ENCODE data around the gene HSD17B11.
A peak's percentile ranks its signal among the peaks of the same experiment; 100 is the strongest.
"Not testable (repeated sequence)": the region's sequence is repeated elsewhere in the genome, so short reads cannot be mapped to it uniquely, and the experiment has no call there.

The HSD17B11 gene

DNA sequence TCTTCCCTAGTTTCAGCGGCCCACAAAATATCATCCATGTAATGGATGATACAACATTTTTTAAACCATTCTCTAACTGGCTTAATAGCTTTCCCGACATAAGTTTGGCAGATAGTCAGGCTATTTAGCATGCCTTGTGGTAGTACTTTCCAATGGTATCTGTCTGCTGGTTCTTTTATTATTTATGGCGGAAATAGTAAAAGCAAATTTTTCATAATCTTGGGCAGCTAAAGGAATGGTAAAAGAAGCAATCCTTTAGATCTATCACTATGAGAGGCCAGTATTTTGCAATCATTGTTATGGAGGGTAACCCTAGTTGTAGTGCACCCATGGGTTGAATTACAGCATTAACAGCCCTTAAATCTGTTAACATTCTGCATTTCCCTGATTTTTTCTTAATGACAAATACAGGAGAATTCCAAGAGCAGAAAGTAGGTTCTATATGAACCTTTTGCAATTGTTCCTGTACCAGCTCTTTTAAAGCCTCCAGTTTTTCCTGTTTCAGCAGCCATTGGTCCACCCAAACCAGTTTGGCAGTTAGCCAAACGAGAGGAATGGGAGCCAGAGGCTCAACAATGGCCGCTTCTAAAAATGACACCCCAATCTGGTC, 14.3 kb upstream of the HSD17B11 start:
- TF ChIP-seq, protein P1, sequence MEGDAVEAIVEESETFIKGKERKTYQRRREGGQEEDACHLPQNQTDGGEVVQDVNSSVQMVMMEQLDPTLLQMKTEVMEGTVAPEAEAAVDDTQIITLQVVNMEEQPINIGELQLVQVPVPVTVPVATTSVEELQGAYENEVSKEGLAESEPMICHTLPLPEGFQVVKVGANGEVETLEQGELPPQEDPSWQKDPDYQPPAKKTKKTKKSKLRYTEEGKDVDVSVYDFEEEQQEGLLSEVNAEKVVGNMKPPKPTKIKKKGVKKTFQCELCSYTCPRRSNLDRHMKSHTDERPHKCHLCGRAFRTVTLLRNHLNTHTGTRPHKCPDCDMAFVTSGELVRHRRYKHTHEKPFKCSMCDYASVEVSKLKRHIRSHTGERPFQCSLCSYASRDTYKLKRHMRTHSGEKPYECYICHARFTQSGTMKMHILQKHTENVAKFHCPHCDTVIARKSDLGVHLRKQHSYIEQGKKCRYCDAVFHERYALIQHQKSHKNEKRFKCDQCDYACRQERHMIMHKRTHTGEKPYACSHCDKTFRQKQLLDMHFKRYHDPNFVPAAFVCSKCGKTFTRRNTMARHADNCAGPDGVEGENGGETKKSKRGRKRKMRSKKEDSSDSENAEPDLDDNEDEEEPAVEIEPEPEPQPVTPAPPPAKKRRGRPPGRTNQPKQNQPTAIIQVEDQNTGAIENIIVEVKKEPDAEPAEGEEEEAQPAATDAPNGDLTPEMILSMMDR (conservative IDR thresholded peaks at IDR 0.05; ENCODE audit: control insufficient read depth, insufficient read depth, low read depth, low read length) = no peak
- no peak overlapping the region for H3K4me3 ChIP-seq (ENCODE audit: control insufficient read depth, low read depth, low read length)
- DNase-seq (ENCODE audit: low read depth) = no peak

DNA sequence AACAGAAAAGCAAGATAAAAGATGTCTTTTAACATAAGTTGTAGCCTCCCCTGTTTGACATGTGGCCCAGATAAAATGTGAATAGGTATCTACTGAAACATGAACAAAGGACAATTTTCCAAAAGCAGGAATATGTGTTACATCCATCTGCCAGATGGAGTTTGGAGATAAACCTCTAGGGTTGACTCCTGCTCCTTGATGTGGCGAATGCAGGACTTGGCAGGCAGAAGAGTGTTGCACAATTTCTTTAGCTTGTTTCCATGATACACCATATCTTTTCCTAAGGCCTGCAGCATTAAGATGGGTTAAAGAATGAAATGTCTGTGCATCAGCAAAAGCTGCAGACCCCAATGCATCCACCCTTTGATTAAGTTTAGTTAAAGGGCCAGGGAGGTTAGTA, 12.7 kb upstream of the HSD17B11 start:
- peak; percentile 55 for DNase-seq (ENCODE audit: low read depth)
- not testable (repeated sequence) for H3K4me3 ChIP-seq (ENCODE audit: control insufficient read depth, low read depth, low read length)

DNA sequence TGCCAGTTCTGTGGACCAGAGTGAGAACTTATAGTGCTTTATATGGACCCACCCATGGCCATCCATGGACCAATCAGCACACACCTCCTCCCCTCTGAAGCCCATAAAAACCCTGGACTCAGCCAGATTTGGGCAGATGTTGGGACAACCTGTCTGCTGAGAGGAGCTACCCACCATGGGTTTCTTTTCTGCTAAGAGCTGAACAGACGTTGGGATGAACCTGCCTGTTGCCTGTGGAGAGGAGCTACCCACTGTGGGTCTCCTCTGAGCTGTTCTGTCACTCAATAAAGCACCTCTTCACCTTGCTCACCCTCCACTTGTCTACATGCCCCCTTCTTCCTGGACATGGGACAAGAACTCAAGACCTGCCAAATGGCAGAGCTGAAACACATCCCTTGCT, 9.0 kb upstream of the HSD17B11 start:
- H3K4me3 ChIP-seq (ENCODE audit: control insufficient read depth, low read depth, low read length) = no peak overlapping the region
- TF ChIP-seq, protein P1 (conservative IDR thresholded peaks at IDR 0.05; ENCODE audit: control insufficient read depth, insufficient read depth, low read depth, low read length) = no peak
- DNase-seq (ENCODE audit: low read depth) = no peak

DNA sequence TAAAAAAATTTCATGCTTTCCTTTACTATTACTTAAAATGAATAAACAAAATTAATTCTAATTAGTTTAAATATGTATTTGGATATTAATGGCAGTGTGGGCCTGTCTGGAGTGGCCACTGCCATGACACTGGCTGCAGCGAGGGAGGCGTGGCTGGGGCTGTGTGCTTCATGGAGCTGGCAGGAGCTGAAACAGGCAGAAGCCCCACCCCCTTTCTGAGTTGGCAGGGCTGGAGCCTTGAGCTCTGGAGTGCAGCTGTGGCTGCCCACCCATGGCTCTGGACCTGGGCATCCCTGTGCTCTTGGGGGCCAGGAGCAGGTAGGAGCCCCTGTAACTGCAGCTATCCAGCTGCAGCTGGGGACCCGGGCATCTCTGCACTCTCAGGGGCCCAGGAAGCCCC, 8.2 kb upstream of the HSD17B11 start:
- H3K4me3 ChIP-seq (ENCODE audit: control insufficient read depth, low read depth, low read length) = no peak overlapping the region
- TF ChIP-seq, protein P1 (conservative IDR thresholded peaks at IDR 0.05; ENCODE audit: control insufficient read depth, insufficient read depth, low read depth, low read length) = no peak
- no peak for DNase-seq (ENCODE audit: low read depth)

DNA sequence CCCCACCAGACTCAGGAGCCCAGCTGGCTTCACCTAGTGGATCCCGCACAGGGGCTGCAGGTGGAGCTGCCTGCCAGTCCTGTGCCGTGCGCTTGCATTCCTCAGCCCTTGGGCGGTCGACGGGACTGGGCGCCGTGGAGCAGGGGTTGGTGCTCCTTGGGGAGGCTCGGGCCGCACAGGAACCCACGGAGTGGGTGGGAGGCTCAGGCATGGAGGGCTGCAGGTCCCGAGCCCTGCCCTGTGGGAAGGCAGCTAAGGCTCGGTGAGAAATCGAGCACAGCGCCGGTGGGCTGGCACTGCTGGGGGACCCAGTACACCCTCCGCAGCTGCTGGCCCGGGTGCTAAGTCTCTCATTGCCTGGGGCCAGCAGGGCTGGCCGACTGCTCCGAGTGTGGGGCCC, 4.9 kb upstream of the HSD17B11 start:
- not testable (repeated sequence) for DNase-seq (ENCODE audit: low read depth); H3K4me3 ChIP-seq (ENCODE audit: control insufficient read depth, low read depth, low read length)

DNA sequence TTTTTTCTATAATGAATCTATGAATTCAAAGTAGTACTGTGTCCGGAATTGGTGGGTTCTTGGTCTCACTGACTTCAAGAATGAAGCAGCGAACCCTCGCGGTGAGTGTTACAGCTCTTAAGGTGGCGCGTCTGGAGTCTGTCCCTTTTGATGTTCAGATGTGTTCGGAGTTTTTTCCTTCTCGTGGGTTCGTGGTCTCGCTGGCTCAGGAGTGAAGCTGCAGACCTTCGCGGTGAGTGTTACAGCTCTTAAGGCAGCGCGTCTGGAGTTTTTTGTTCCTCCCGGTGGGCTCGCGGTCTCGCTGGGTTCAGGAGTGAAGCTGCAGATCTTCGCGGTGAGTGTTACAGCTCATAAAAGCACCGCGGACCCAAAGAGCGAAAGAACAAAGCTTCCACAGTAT, 4.1 kb upstream of the HSD17B11 start:
- DNase-seq (ENCODE audit: low read depth); H3K4me3 ChIP-seq (ENCODE audit: control insufficient read depth, low read depth, low read length): not testable (repeated sequence)

DNA sequence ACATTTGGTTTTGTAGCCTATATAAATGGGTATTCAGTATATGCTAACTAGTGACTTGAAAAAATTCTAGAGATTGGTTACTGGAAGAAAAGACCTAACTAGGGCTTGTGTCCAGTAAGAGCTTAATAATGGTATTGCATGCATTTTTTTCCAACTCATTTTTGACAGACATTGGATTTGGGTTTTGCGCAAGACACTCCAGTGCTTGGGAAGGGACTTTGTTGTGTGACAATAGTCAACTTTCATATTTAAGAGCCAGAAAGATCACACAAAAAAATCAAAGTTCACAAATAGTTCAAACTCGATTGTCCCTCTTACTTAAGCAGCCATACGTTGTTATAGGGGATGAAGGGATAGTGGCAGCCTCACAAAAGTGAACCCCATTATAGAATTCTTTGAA, 1.2 kb upstream of the HSD17B11 start:
- no peak overlapping the region for H3K4me3 ChIP-seq (ENCODE audit: control insufficient read depth, low read depth, low read length)
- DNase-seq (ENCODE audit: low read depth) = no peak
- TF ChIP-seq, protein P1 (conservative IDR thresholded peaks at IDR 0.05; ENCODE audit: control insufficient read depth, insufficient read depth, low read depth, low read length) = no peak

DNA sequence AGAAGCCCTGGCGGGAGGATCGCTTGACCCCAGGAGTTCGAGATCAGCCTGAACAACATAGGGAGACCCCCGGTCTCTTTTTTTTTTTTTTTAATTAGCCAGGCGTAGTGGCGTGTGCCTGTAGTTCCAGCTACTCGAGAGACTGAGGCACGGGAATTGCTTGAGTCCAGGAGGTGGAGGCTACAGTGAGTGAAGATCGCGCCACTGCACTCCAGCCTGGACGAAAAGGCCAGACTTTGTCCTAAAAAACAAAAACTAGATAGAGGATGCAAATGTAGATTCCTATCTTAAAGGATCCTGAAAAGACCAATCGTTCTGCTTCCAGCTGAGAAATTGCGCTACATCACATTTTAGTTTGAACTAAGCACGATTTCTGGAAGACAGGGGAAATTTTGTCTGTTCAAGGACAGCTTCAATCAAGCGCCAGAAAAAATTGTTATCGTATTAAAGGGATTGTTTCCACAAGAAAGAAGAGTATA, 627 bp upstream of the HSD17B11 start:
- peak overlapping the region; percentile 63 for H3K4me3 ChIP-seq (ENCODE audit: control insufficient read depth, low read depth, low read length)
- TF ChIP-seq, protein P1 (conservative IDR thresholded peaks at IDR 0.05; ENCODE audit: control insufficient read depth, insufficient read depth, low read depth, low read length) = no peak
- no peak for DNase-seq (ENCODE audit: low read depth)

Measured in fibroblast of mammary gland (primary cell).